GM12878 (cell line): ENCODE measurements around the gene MRAP2.

Experiments used
- BCL11A ChIP-seq: IDR thresholded peaks from 2 replicates; pipeline ENCODE4 v1.6.1; 2011; ENCODE audit warnings: low read depth, low read length
- CTCF ChIP-seq, 3 experiments: IDR thresholded peaks in 2 of 3; conservative IDR thresholded peaks in 1 of 3; 2 replicates each; pipeline ENCODE4 v1.5.1; 2011; ENCODE audit warnings: low read depth in 3 of 3, low read length in 3 of 3, mild to moderate bottlenecking in 3 of 3, control low read depth in 2 of 3, moderate library complexity in 2 of 3, inconsistent platforms in 1 of 3, mixed read lengths in 1 of 3; ENCODE audit not compliant: control insufficient read depth in 2 of 3, insufficient read depth in 1 of 3; ENCODE audit errors: extremely low read depth in 1 of 3
- EGR1 ChIP-seq, 2 experiments: IDR thresholded peaks; 1 replicate in 1 of 2; 2 replicates in 1 of 2; pipeline ENCODE4 v1.6.1; 2011 to 2012; ENCODE audit warnings: low read depth in 2 of 2, low read length in 2 of 2, borderline replicate concordance in 1 of 2, mild to moderate bottlenecking in 1 of 2, moderate library complexity in 1 of 2
- KDM1A ChIP-seq: fragments of 200-600 bp; sonication (generic); IDR thresholded peaks from 2 replicates; pipeline ENCODE4 v1.6.1; 2016; ENCODE audit warnings: borderline replicate concordance
- MXI1 ChIP-seq: fragments of 150-350 bp; IDR thresholded peaks from 2 replicates; pipeline ENCODE4 v1.6.1; 2011; ENCODE audit warnings: low read depth, mild to moderate bottlenecking, inconsistent platforms, low read length, improper control_type of control experiment
- TAF1 ChIP-seq: IDR thresholded peaks from 2 replicates; pipeline ENCODE4 v1.6.1; 2011; ENCODE audit warnings: mild to moderate bottlenecking, low read depth, low read length, borderline replicate concordance
- YBX1 ChIP-seq: fragments of 450-650 bp; IDR thresholded peaks from 2 replicates; pipeline ENCODE4 v1.6.1; 2016; ENCODE audit warnings: antibody characterized with exemption
- ZNF384 ChIP-seq: IDR thresholded peaks from 2 replicates; pipeline ENCODE4 v1.6.1; 2012; ENCODE audit warnings: low read depth, mild to moderate bottlenecking, low read length, improper control_type of control experiment, borderline replicate concordance

- no peak for TF ChIP-seq CTCF (IDR thresholded peaks at IDR 0.05 in 2 of 3, conservative IDR thresholded peaks at IDR 0.05 in 1 of 3; ENCODE audit: control insufficient read depth in 2 of 3, extremely low read depth in 1 of 3, insufficient read depth in 1 of 3, low read depth in 3 of 3, low read length in 3 of 3)
- TF ChIP-seq MXI1: no peak
- no peak for TF ChIP-seq TAF1
- no peak for TF ChIP-seq ZNF384
- no peak for TF ChIP-seq BCL11A
- no peak for TF ChIP-seq YBX1
- no peak for TF ChIP-seq EGR1 (IDR thresholded peaks at IDR 0.05; ENCODE audit: borderline replicate concordance in 1 of 2, low read depth in 2 of 2, low read length in 2 of 2)
- no peak for TF ChIP-seq KDM1A
Measured at GRCh38 chr6:84086056-84086455, 52.5 kb downstream of the MRAP2 start.
